ENCODE results near the gene EIF4G3. TPM values are rescaled to one million over a fixed set of nuclear protein-coding genes. Genes with fewer than 3 reads are reported as not detected.

The EIF4G3 gene
- total and polyA plus RNA-seq, 2 of the 8 experiments (the other 6 are each of a cell fraction or from before 2014, with no cell fraction given), result 47.5 to 66.6 TPM

DNA sequence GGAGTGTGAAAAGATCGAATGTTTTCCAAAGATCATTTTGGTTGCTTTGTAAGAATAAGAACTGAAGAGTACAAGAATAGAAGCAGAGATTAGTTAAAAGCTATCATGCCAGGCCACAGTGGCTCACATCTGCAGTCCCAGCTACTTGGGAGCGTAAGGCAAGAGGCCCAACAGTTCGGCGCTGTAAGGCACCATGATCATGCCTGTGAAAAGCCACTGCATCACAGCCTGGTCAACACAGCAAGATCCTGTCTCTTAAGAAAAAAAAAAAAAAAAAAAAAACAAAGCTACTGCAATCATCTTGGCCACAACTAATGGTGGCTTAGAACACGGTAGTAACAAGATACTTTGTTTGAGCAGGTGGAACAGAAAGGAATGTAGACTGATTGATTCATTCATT, 116.2 kb downstream of the EIF4G3 start:
- H3K4me1 ChIP-seq (replicated peaks in 1 of 4; ENCODE audit: control insufficient read depth in 3 of 4, insufficient read depth in 4 of 4, low read length in 3 of 4), result no peaks in the 10 kb centered on the region
- DNase-seq (ENCODE audit: low read depth in 1 of 2, low spot score in 2 of 2) (no peak), FAIRE-seq (no peak)
- H3K23ac ChIP-seq (ENCODE audit: insufficient read length), result no peak overlapping the region
- no peak overlapping the region for H2AK5ac ChIP-seq (ENCODE audit: low read depth, low read length)
- no peak overlapping the region for H3K27ac ChIP-seq (ENCODE audit: low read depth, low read length)
- no peak overlapping the region for H3K4me3 ChIP-seq (ENCODE audit: extremely low read depth in 1 of 4, insufficient read depth in 2 of 4, low read depth in 3 of 4, low read length in 4 of 4)
- no peaks in the 10 kb centered on the region for H3K9me3 ChIP-seq (ENCODE audit: insufficient read depth in 2 of 2, low read depth in 1 of 2, low read length in 1 of 2)
- no peak overlapping the region for H4K8ac ChIP-seq (ENCODE audit: extremely low read depth, insufficient read depth, low read length)
- no peak overlapping the region for H2AFZ ChIP-seq (ENCODE audit: low read length)
- no peak overlapping the region for H3K56ac ChIP-seq (replicated peaks; ENCODE audit: insufficient read length, low read depth, low read length)
- H3K4ac ChIP-seq (replicated peaks; ENCODE audit: insufficient read length, low read depth, low read length), result no peak overlapping the region
- no peak overlapping the region for H2BK20ac ChIP-seq (ENCODE audit: low read length)
- H2BK12ac ChIP-seq (ENCODE audit: low read depth, low read length), result no peak overlapping the region
- peaks cover 0 to 3% of the 10 kb centered on the region in 2 experiments; a peak in 1 of 4 replicates for H3K79me2 ChIP-seq (ENCODE audit: control insufficient read depth in 1 of 2, insufficient read depth in 2 of 2, low read length in 2 of 2)
- no peak overlapping the region for H2BK120ac ChIP-seq (replicated peaks; ENCODE audit: low read depth, low read length)
- CTCF ChIA-PET (ENCODE audit: partially characterized antibody), result interaction anchor here (0.8 to 1.8 kb wide), 2 partner anchors 12 to 80 kb away, joined by 3 to 5 read pairs; no protein-coding TSS in a partner anchor
- POLR2A ChIA-PET (ENCODE audit: partially characterized antibody), result no interaction called here
- no peaks in the 10 kb centered on the region; a peak in 1 of 8 replicates for H3K36me3 ChIP-seq (ENCODE audit: control insufficient read depth in 2 of 4, insufficient read depth in 4 of 4, low read length in 3 of 4)
- no peak overlapping the region for H4K91ac ChIP-seq (replicated peaks; ENCODE audit: insufficient read length, low read length)
- H2BK5ac ChIP-seq (ENCODE audit: low read depth, low read length), result no peak overlapping the region
- no peaks in the 10 kb centered on the region for H3K27me3 ChIP-seq (replicated peaks in 1 of 4; ENCODE audit: control insufficient read depth in 3 of 4, extremely low read depth in 1 of 4, insufficient read depth in 3 of 4, low read length in 3 of 4)
- H4K20me1 ChIP-seq (replicated peaks in 1 of 2; ENCODE audit: control insufficient read depth in 1 of 2, insufficient read depth in 2 of 2, low read length in 2 of 2), result no peaks in the 10 kb centered on the region
- no peak overlapping the region for H3K18ac ChIP-seq (ENCODE audit: extremely low read depth, low read length)
- H3K14ac ChIP-seq (ENCODE audit: insufficient read length), result no peak overlapping the region
- H3K23me2 ChIP-seq (ENCODE audit: low read depth, low read length), result no peaks in the 10 kb centered on the region
- WGBS, 2 experiments (ENCODE audit: extremely low coverage in 1 of 2, insufficient coverage in 1 of 2, insufficient read length in 1 of 2, insufficient replicate concordance in 2 of 2, low coverage in 1 of 2, low lambda C conversion rate in 2 of 2, missing lambda C conversion rate in 1 of 2), result 96% methylated on average over 5 of the region's 5 CpGs; no CpG with 5 or more reads in 1 of the 2 experiments
- no peak overlapping the region for H3K9ac ChIP-seq (replicated peaks in 1 of 4; ENCODE audit: extremely low read depth in 1 of 4, low read depth in 3 of 4, low read length in 3 of 4)
- no peaks in the 10 kb centered on the region for H3K79me1 ChIP-seq (ENCODE audit: low read depth, low read length)
- no peak overlapping the region for H2BK15ac ChIP-seq (ENCODE audit: low read length)
- H3K4me2 ChIP-seq (ENCODE audit: insufficient read depth in 1 of 2, low read depth in 2 of 2, low read length in 2 of 2), result no peak overlapping the region
- no peak overlapping the region for H4K5ac ChIP-seq (ENCODE audit: insufficient read length, low read depth, low read length)
- TF ChIP-seq PHF8 (conservative IDR thresholded peaks at IDR 0.05; ENCODE audit: low read depth, low read length) (no peak), SRF (IDR thresholded peaks at IDR 0.05; ENCODE audit: low read depth, low read length) (no peak), CHD2 (IDR thresholded peaks at IDR 0.05; ENCODE audit: low read length) (no peak), CREB1 (IDR thresholded peaks at IDR 0.05) (no peak), TBP (IDR thresholded peaks at IDR 0.05; ENCODE audit: low read depth, low read length) (no peak), TEAD4 (IDR thresholded peaks at IDR 0.05; ENCODE audit: low read depth, low read length) (no peak), ZNF274 (IDR thresholded peaks at IDR 0.05; ENCODE audit: borderline replicate concordance, extremely low read depth, low read length) (no peak), RFX5 (IDR thresholded peaks at IDR 0.05; ENCODE audit: borderline replicate concordance, low read depth, low read length) (no peak), SUZ12 (IDR thresholded peaks at IDR 0.05; ENCODE audit: low read length) (no peak), RNF2 (IDR thresholded peaks at IDR 0.05; ENCODE audit: borderline replicate concordance, low read depth, low read length, missing control alignments, poor library complexity, severe bottlenecking) (no peak)
- TF ChIP-seq, protein P1, sequence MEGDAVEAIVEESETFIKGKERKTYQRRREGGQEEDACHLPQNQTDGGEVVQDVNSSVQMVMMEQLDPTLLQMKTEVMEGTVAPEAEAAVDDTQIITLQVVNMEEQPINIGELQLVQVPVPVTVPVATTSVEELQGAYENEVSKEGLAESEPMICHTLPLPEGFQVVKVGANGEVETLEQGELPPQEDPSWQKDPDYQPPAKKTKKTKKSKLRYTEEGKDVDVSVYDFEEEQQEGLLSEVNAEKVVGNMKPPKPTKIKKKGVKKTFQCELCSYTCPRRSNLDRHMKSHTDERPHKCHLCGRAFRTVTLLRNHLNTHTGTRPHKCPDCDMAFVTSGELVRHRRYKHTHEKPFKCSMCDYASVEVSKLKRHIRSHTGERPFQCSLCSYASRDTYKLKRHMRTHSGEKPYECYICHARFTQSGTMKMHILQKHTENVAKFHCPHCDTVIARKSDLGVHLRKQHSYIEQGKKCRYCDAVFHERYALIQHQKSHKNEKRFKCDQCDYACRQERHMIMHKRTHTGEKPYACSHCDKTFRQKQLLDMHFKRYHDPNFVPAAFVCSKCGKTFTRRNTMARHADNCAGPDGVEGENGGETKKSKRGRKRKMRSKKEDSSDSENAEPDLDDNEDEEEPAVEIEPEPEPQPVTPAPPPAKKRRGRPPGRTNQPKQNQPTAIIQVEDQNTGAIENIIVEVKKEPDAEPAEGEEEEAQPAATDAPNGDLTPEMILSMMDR (IDR thresholded peaks at IDR 0.05; ENCODE audit: control extremely low read depth in 1 of 3, insufficient read depth in 1 of 3, low read depth in 1 of 3, low read length in 3 of 3), result no peak
- TF ChIP-seq, protein P2, sequence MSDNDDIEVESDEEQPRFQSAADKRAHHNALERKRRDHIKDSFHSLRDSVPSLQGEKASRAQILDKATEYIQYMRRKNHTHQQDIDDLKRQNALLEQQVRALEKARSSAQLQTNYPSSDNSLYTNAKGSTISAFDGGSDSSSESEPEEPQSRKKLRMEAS (IDR thresholded peaks at IDR 0.05), result no peak
